Ectodermal cell (in vitro differentiated cells): ENCODE data around the gene NIPA2.

Experiments used
- H3K27ac ChIP-seq: 2 replicates; pipeline ENCODE4 v1.7.0; 2013; ENCODE audit warnings: mild to moderate bottlenecking, low read depth, low read length; ENCODE audit not compliant: insufficient read depth, poor library complexity, severe bottlenecking
- H3K27me3 ChIP-seq: 2 replicates; pipeline ENCODE4 v1.7.0; 2013; ENCODE audit warnings: mild to moderate bottlenecking, low read length; ENCODE audit not compliant: insufficient read depth, control insufficient read depth, poor library complexity, severe bottlenecking
- H3K36me3 ChIP-seq: one replicate; pipeline ENCODE4 v1.7.0; 2013; ENCODE audit warnings: low read length; ENCODE audit not compliant: control insufficient read depth, insufficient read depth
- H3K4me1 ChIP-seq: one replicate; pipeline ENCODE4 v1.7.0; 2013; ENCODE audit warnings: low read length; ENCODE audit not compliant: control insufficient read depth, insufficient read depth
- H3K4me3 ChIP-seq: 2 replicates; pipeline ENCODE4 v1.7.0; 2013; ENCODE audit warnings: low read depth, low read length, control low read depth; ENCODE audit not compliant: insufficient read depth
- H3K9me3 ChIP-seq: 2 replicates; pipeline ENCODE4 v1.7.0; 2013; ENCODE audit warnings: mild to moderate bottlenecking, low read length, moderate library complexity; ENCODE audit not compliant: control insufficient read depth
- WGBS, 2 experiments: methylation state at CpG; one replicate each; pipeline ENCODE4 v1.1.7; 2013; ENCODE audit warnings: missing lambda C conversion rate in 2 of 2; 5-methylcytosine and 5-hydroxymethylcytosine counted together

The NIPA2 gene

GRCh38 chr15:22863356-22863755 lies 24.9 kb downstream of the NIPA2 start:
- 93 to 97% methylated on average over 3 of the region's 3 CpGs for WGBS, 2 experiments
- Histone ChIP-seq H3K4me1 (no peaks in the 10 kb centered on the region), H3K9me3 (no peaks in the 10 kb centered on the region), H3K27ac (no peak overlapping the region), H3K4me3 (no peak overlapping the region), H3K27me3 (no peaks in the 10 kb centered on the region), H3K36me3 (peaks cover 37% of the 10 kb centered on the region)

- Histone ChIP-seq H3K4me1 (no peaks in the 10 kb centered on the region), H3K27me3 (no peaks in the 10 kb centered on the region), H3K9me3 (no peaks in the 10 kb centered on the region), H3K27ac (no peak overlapping the region), H3K4me3 (no peak overlapping the region), H3K36me3 (peaks cover 41% of the 10 kb centered on the region)
- 97 to 98% methylated on average over 7 of the region's 7 CpGs for WGBS, 2 experiments
These were observed 27.6 kb downstream of the NIPA2 start for GRCh38 chr15:22866079-22866478.

- WGBS, 2 experiments, result 93 to 96% methylated on average over 6 of the region's 6 CpGs
- Histone ChIP-seq H3K9me3 (no peaks in the 10 kb centered on the region), H3K27ac (no peak overlapping the region), H3K27me3 (no peaks in the 10 kb centered on the region), H3K4me1 (no peaks in the 10 kb centered on the region), H3K36me3 (peaks cover 46% of the 10 kb centered on the region), H3K4me3 (no peak overlapping the region)
These were observed 29.4 kb downstream of the NIPA2 start for GRCh38 chr15:22867886-22868285.

- Histone ChIP-seq H3K4me1 (peaks cover 5% of the 10 kb centered on the region), H3K36me3 (peaks cover 46% of the 10 kb centered on the region), H3K27me3 (no peaks in the 10 kb centered on the region), H3K4me3 (no peak overlapping the region), H3K27ac (no peak overlapping the region), H3K9me3 (no peaks in the 10 kb centered on the region)
- 86 to 91% methylated on average over 4 of the region's 4 CpGs for WGBS, 2 experiments
These were observed 30.0 kb downstream of the NIPA2 start for GRCh38 chr15:22868495-22868894.

GRCh38 chr15:22868928-22869327 lies 30.5 kb downstream of the NIPA2 start:
- 96% methylated on average over 9 of the region's 9 CpGs for WGBS, 2 experiments
- H3K27ac ChIP-seq, result no peak overlapping the region
- peaks cover 8% of the 10 kb centered on the region for H3K4me1 ChIP-seq
- no peaks in the 10 kb centered on the region for H3K27me3 ChIP-seq
- H3K36me3 ChIP-seq, result peaks cover 46% of the 10 kb centered on the region
- no peaks in the 10 kb centered on the region for H3K9me3 ChIP-seq
- no peak overlapping the region for H3K4me3 ChIP-seq

- Histone ChIP-seq H3K36me3 (peaks cover 40% of the 10 kb centered on the region), H3K27ac (no peak overlapping the region), H3K4me1 (peaks cover 8% of the 10 kb centered on the region), H3K9me3 (no peaks in the 10 kb centered on the region), H3K4me3 (no peak overlapping the region), H3K27me3 (no peaks in the 10 kb centered on the region)
- 96 to 97% methylated on average over 12 of the region's 12 CpGs for WGBS, 2 experiments
These were observed 31.4 kb downstream of the NIPA2 start for GRCh38 chr15:22869856-22870255.

GRCh38 chr15:22870865-22871264 lies 32.4 kb downstream of the NIPA2 start:
- WGBS, 2 experiments, result 90 to 92% methylated on average over 11 of the region's 11 CpGs
- H3K4me3 ChIP-seq, result no peak overlapping the region
- H3K27ac ChIP-seq, result no peak overlapping the region
- H3K27me3 ChIP-seq, result no peaks in the 10 kb centered on the region
- no peaks in the 10 kb centered on the region for H3K9me3 ChIP-seq
- H3K4me1 ChIP-seq, result peaks cover 8% of the 10 kb centered on the region
- peaks cover 38% of the 10 kb centered on the region for H3K36me3 ChIP-seq

- H3K27me3 ChIP-seq, result no peaks in the 10 kb centered on the region
- no peak overlapping the region for H3K27ac ChIP-seq
- peaks cover 32% of the 10 kb centered on the region for H3K36me3 ChIP-seq
- H3K9me3 ChIP-seq, result no peaks in the 10 kb centered on the region
- H3K4me1 ChIP-seq, result peaks cover 8% of the 10 kb centered on the region
- 88 to 91% methylated on average over 6 of the region's 6 CpGs for WGBS, 2 experiments
- H3K4me3 ChIP-seq, result no peak overlapping the region
These were observed 33.1 kb downstream of the NIPA2 start for GRCh38 chr15:22871481-22872086.

- peaks cover 35% of the 10 kb centered on the region for H3K36me3 ChIP-seq
- H3K9me3 ChIP-seq, result no peaks in the 10 kb centered on the region
- peaks cover 8% of the 10 kb centered on the region for H3K4me1 ChIP-seq
- peak overlapping the region; percentile 37 for H3K27ac ChIP-seq
- WGBS, 2 experiments, result 80 to 81% methylated on average over 17 of the region's 17 CpGs
- no peak overlapping the region for H3K4me3 ChIP-seq
- no peaks in the 10 kb centered on the region for H3K27me3 ChIP-seq
These were observed 34.7 kb downstream of the NIPA2 start for GRCh38 chr15:22872936-22873701.

- H3K4me3 ChIP-seq, result no peak overlapping the region
- no peak overlapping the region for H3K27ac ChIP-seq
- WGBS, 2 experiments, result 93 to 96% methylated on average over 9 of the region's 9 CpGs
- no peaks in the 10 kb centered on the region for H3K27me3 ChIP-seq
- no peaks in the 10 kb centered on the region for H3K9me3 ChIP-seq
- peaks cover 37% of the 10 kb centered on the region for H3K36me3 ChIP-seq
- peaks cover 8% of the 10 kb centered on the region for H3K4me1 ChIP-seq
These were observed 35.4 kb downstream of the NIPA2 start for GRCh38 chr15:22873841-22874240.
